Amniotic stem cell (primary cell): ENCODE results near the gene RNF145.
A peak's percentile ranks its signal among the peaks of the same experiment; 100 is the strongest.

Source experiments
- DNase-seq: peaks from one replicate; lab custom pipeline; 2025; lab: John Stamatoyannopoulos, UW

RNF145 gene

DNA sequence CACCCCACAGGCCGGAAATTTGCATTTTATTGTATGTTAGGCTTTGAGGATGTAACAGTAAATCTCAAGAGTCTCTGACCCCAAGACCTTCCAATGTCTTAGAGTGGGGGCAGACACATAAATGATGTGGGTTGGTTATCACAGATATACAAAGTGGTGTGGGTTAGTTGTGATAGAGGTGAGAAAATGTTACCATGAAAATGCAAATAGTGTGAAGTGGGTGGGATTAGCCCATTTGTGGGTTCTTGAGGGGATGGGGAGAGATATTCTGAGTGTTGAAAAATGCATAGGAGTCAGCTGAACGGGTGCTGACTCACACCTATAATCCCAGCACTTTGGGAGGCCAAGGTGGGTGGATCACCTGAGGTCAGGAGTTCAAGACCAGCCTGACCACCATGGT, 7.9 kb upstream of the RNF145 start:
- DNase-seq = no peak

DNA sequence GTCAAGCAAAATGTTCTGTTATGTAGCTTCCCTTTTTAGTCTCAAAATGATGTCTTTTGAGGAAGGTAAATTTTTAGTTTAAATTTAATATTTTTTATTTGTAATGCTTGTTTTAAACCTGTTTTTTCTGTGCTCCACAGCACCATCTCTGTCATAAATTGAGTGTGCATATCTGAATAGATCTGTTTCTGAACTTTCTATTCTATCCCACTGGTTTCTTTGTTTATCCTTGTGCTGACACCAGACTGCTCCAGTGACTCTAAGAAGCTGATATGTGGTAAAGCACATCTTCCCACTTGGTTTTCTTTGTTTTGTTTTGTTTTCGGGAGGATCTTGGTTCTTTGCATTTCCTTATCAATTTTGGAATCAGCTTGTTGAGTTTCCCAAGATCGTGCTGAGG, 7.1 kb upstream of the RNF145 start:
- DNase-seq = no peak

DNA sequence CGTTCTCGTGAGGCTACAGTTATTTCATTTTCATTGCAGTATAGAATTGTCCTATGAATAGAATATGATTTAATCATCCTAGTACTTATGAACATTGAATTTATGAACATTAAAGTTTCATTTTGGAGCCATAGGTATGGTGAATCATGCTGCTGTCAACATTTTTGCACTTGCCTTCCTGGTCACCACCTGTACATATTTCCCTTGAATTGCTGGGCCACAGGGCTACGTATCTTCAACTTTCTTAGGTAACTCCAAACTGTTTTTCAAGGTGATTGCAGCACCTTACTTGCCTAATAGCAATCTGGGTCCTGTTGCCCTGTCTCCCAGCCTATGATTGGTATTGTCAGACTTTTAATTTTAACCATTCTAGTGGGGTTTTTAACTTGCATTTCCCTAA, 6.5 kb upstream of the RNF145 start:
- no peak for DNase-seq

DNA sequence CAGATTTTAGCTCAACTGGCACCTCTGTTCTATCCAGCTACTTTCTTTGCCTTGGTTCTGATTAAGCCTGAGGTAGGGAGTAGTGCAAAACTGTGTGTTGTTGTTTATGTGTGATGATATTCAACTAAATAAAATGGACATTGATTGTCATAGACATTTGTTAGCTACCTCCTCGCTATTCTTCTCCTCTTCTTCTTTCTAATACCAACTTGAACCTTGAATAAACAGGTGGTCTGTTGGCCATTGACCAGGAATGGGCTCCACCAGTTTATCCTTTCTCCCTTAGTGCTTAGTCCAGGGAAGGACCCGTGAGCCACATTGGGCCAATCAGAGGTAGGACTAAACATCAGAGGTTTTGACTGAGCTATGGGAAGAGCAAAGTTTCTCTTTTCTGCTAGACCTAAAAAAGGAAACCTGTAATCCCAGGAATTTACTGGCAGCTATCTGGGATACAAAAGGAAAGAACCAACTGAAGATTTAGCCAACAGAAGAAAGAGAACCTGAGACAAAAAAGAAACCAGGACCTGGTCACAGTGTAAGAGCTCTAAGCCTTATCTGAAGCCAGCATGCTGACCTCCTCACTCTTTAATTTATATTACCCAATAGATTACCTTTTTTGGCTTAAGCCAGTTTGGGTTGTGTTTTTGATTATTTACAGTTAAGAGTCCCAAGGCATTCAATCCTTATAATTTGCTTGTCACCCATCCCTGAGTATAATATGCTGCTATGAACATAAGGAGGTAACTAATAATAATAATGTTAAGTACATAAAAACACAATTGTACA, 5.3 kb upstream of the RNF145 start:
- DNase-seq = no peak

DNA sequence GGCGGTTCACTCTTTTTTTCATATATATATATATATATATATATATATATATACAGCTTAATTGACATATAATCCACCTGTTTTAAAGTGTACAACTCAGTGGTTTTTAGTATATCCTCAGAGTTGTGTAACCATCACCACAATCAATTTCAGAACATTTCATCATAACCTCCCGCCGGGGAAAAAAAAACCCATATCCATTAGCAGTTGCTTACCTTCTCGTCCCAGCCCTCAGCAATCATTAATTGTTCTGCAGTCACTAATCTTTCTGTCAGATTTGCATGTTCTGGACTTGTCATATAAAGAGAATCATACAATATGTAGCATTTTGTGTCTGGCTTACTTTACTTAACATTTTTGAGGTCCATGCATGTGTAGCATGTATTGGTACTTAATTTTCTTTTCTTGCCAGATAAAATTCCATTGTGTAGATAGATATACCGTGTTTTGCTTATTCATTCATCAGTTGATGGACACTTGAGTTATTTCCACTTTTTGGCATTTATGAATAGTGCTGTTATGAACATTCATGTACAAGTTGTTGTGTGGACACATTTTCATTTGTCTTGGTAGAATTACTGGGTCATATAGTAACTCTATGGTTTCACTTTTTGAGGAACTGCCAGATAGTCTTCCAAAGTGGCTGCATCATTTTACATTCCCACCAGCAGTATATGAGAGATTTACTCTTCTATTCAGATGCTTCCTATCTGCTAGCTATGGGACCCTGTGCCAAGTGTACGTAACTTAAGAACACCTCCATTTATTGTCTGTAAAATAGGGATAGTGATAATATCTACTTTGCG, 3.5 kb upstream of the RNF145 start:
- DNase-seq = no peak

DNA sequence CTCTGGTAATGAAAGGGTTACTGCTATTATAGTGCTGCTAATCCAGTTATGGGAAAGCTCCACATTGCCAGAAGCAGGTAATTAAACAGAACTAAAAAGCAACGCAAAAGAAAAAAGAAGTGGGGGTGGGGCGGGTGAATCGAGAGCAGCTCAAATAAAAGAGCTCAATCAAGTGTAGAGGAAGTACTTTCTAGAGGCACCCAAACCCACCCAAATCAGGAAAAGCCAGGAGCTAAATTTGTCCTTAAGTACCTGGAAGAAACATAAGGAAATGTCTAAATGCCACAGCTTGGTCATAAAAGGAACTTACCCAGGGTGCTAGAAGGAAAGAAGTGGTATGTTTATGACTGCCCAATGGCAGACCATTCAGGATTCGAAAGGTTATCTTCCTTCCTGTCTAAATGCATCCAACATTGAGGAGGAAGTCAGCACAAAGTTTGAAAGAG, 2.4 kb upstream of the RNF145 start:
- no peak for DNase-seq

DNA sequence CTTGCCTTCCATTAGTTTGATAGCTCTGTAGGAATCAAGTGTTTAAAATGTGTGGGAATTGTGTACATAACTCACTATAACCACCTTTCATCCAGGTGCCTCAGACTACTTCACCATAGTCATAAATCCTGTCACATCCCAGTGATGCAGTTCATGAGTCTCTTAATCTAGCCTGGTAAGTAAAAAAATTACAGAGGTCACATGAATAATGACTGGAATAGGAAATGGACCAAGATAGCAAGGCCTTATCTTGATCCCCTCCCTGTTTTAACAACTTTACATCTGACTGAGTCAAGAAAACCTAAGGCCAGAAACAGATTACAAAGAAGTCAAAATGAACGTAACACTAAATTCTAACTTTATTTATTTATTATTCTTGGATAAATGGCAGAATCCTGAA, 1.5 kb upstream of the RNF145 start:
- DNase-seq = no peak

DNA sequence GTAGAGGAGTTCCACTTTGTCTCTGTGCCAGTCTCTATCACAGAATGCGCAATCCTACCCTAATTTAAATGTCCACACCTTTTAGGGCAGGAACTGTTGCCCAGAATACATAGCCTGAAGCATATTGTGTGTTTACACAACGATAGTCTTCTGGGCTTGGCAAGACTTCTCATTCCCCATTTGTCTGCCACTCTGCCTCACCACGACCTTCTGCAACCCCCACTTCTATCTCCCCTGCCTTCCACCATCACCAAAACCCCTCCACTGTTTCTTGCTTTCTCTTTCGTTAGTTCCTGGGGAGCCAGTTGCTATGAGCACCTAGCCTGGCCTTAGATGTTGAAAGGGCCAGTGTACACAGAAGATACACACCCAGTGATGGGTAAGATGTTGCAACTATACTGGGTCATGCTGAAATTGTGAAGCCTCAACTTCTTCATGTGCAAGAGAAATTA, 883 bp upstream of the RNF145 start:
- DNase-seq = no peak

DNA sequence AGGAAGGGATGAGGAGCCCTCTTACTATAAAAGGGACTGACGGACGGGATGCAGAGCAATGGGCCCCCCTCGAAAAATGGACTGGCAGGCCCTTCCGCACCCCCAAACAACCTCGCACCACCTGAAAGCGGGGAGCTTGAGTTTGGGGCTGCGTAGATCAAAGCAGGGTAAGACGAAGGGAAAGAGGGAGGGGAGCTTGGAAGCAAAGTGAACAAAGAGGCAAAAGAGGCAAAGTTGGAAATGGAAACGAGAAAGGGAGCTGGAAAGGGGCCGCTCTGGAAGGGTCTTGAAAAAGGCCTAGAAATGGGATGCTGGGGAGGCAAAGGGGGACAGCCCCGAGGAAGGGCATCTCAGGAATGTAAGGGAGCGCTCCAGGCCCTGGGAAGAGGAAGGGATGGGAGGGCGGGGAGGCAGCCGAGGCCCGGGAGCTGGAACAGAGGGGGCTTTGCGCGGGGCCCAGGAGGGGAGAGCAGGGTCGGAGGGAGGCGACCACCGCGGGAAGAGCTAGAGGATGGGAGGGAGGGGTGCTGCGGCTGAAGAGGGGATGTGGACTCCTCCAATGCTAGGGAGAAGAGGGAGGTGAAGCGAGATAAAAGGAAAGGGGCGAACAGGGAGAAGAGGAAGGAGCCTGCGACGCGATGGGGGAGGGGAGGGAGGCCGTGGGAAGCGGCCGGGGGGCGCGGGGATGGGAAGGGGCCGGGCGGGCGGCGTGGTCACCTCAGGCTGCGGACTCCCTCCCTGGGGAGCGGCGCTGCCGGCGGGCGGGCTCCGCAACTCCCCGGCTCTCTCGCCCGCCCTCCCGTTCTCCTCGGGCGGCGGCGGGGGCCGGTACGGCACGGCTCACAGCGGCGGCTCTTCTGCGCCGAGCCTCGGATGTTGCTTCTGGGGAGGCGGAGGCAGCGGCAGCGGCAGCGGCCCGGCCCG, 577 bp downstream of the RNF145 start:
- no peak for DNase-seq

DNA sequence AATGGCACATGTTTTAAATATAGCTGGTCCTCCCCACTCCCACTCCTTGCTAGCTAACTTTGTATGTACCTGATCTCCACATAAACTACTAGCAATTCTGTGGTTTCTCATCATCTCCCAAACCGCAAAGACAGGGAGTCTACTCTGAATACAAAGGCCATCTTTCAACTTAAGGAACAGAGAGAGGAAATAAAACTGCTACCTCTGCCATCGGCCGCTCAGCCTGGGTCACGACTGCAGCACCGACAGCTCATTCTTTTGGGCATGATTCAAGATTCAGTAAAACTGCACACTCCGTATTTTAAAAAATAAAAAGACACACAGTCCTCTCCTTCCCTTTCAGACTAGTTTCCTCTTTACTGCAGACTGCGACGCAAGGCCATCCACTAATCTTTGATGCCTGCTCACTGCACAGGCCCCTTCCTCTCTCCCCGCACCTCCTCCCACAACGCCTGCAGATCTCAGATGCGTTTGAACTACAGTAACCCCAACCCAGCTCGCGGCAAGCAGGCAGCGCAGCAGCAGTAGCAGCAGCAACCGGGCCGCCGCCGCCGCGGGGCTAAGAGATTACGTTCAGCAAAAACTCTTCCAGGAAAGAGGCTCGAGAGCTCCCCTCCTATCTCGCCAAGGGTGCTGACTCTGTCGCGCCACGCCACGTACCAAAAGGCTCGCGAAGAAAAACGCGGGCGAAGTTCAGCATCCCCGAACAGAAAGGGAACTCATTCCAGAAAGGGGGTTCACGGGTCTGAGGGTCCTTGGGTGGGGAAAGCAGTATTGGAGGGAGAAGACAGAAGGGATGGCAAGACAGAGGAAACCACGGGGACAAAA, 1.5 kb downstream of the RNF145 start:
- DNase-seq = peak; percentile 57

DNA sequence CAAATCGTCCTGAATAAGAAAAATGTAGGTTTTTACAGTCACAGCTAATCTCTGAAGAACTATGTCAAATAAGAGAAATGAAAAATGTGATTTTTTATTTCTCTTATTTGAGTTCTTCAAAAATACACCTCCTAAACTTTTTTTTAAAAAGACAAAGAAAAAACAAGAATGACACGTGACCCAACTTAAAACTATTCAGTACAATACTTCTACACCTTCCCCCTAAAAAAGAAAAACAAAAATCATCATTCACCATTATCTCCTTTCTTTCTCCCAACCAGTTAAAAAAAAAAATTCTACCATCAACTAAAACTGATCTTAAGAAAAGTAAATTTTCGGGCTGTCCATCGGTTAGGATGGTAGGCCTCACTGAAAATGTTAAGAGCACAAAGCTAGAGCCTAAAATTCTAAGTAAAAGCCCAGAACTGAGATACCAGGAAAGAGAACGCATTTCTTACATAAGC, 2.1 kb downstream of the RNF145 start:
- DNase-seq = no peak

DNA sequence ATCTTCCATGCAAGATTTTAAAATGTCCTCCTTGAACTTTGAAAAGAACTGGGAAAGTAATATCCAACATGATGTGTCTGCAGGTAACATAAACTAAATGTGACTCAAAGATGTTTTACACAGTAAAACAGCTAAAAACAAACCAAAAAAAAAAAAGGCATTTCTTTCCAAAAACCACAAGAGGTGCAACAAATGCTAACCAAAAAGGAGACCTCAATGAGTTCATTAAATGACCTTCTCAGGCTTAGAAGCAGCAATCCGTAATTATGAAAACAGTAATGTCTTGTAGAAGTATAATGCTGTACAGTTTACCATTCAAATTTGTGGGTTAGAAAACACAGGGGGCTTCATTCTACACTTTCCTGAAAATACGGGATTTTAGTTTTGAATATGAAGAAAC, 2.5 kb downstream of the RNF145 start:
- no peak for DNase-seq

DNA sequence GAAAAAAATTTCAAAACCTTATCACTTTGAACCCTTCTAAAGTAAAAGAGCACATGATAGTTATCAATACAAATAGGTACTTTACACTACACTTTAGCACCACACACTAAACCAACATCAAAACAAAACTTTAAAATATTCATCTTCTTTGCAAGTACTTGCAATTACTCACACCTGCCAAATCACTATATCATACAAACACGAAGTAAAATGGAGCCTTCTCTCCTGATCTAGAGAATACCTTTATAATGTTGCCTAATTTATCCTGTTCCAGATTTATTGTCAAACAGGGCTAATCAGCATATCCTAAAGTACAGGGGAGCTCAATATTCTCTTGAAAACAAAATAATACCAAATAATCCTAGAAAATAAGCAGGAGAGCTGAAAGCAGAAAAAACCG, 3.0 kb downstream of the RNF145 start:
- no peak for DNase-seq

DNA sequence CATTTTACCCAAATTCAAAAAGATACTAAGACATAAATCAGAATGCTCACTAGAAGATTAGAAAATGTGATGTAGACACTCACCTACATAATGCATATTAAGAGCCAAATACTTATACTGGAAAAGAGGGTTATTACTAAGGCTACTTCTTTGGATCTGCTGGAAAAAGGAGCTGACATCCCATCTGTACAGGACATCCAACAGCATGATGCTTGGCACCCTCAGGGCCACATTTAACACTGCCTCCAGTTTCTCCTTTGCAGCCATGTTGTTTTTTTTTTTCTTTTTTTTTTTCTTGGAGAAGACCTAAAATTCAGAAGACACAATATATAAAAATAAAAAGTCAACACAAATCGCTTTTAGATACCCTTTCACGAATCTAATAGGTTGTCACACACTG, 6.0 kb downstream of the RNF145 start:
- DNase-seq = no peak

DNA sequence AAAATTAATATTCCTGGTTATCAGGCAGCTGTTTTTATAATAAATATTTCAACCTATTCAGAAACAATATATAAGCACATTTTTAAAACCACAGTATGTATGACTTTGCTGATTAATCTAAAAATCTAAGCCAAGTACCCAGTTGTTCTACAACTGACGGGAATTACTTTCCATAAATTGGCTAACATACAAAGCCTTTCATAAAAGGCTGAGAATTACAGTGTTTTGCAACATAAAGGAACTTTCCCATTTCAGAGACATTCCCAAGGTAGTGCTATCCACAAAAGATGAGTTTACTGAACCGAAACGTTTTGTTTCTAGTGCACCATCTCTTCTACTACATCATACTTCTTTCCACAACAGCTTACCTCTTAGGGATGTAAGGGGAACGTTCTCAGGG, 7.2 kb downstream of the RNF145 start:
- no peak for DNase-seq

DNA sequence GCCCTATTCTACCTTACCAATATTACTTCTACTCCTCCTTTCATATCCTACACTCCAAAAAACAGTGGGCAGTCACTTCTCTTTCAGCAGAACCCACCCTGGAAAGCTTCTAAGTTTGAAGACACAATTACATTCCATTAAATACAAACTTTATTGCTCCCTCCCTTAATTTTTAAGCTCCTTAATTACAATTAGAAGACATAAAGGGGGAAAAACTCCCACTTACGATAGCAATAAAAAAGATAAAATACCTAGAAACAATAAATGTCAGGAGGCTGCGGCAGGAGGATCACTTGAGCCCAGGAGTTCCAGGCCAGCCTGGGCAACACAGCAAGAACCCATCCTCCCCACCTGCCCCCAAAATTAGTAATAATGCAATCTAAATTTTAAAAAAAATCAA, 9.6 kb downstream of the RNF145 start:
- DNase-seq = no peak

DNA sequence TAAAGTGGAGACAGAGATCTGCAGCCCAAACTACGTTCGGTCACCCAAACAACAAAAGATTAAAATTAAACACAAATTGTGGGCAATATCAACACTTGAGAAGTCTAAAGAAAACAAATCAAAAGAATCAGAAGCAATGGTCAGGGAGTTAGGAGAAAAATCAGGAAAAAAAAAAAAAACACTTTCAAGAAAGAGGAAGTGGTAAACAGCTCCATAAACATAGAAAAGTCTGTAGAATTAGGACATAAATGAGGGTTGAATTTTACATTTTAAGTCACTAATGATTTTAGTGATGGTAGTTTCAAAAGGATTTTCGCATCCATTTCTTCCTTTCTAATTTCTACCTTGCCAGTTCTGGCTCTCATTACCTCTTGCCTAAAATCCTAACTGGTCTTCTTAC, 10.1 kb downstream of the RNF145 start:
- no peak for DNase-seq

DNA sequence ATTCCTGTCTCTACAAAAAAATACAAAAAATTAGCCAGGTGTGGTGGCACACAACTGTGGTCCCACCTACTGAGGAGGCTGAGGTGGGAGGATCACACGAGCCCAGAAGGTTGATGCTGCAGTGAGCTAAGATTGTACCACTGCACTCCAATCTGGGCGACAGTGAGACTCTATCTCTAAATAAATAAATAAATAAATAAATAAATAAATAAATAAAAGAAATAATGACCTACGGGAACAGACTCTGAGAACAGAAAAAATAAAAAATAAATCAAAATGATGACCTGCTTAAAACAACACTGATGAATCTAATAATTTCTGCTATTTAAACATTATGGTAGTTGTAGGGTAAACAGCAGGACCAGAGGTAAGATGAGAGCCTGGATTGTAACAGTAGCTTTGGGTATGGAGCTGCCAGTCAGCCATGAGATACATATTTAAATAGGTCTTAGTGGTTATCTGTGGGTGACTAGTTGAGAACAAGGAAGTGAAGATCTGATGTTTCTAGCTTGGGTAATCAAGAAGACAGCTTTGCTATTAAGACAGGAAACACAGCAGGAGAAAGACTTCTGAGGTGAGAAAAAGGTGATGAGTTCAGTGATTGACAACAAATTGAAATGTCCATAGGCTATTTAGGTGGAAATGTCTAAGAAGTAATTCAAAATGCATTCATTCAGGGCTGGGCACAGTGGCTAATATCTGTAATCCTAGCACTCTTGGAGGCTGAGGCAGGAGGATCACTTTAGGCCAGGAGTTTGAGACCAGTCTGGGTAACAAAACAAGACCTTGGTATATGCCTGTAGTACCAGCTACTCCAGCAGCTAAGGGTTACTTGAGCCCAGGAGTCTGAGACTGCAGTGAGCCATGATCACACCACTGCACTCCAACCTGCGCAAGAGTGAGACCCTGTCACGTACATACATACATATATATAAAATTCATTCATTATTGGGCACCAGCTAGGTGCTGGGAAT, 11.0 kb downstream of the RNF145 start:
- no peak for DNase-seq

DNA sequence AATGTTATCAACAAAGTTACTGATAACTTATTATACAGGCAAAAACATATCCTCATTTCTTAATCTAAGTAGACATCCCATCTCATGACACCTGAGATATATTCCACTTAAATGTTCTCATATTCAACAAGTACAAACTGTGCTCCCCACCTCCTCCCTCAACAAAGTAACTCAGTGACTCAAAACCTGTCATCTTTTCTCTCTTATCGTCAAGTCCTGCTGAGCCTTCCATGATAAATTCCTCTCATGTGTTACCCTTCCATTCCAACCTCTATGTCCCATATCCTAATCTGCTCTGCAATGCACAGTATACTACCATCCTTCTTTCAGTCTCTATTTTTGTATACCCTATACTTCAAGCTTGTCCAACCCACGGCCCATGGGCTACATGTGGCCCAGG, 13.6 kb downstream of the RNF145 start:
- no peak for DNase-seq

DNA sequence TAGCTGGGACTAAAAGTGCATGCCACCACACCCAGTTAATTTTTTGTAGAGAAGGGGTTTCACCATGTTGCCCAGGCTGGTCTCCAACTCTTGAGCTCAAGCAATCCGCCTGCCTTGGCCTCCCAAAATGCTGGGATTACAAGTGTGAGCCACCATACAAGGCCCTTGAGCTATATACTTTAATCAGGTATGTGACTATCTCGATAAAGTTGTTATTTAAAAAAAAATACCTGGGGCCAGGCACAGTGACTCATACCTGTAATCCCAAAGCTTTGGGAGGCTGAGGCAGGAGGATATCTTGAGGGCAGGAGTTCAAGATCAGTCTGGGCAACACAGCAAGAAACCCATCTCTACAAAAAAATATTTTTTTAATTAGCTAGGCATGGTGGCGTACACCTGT, 19.2 kb downstream of the RNF145 start:
- no peak for DNase-seq
